Endothelial cell of umbilical vein (primary cell): Measurements from ENCODE around the gene PPP2R5B. TPM values are rescaled to one million over a fixed set of nuclear protein-coding genes. Genes with fewer than 3 reads are reported as not detected.

ENCODE experiments used
- BruUV-seq: library from RNA; stranded (reverse); fragments of 400-500 nt; replicated peaks from 2 replicates; lab custom pipeline; 2021; lab: Mats Ljungman, UMichigan
- CTCF ChIA-PET: fragments of 300-600, 350-600 bp; sonication (Branson Sonifier 250); formaldehyde crosslinking; loops from one replicate; lab custom pipeline; 2021; ENCODE audit warnings: antibody characterized with exemption, inconsistent platforms; lab: Charles Lee
- POLR2A ChIA-PET: fragments of 300-600, 350-600 bp; sonication (Branson Sonifier 250); formaldehyde crosslinking; loops from one replicate; lab custom pipeline; 2021; ENCODE audit warnings: antibody characterized with exemption, inconsistent platforms; lab: Charles Lee
- DNase-seq: peaks from one replicate; pipeline ENCODE4 v3.0.0-alpha.2; 2011; ENCODE audit warnings: low read depth, low spot score
- FAIRE-seq: peaks from 2 replicates; lab custom pipeline; 2011; peaks lifted over from hg19 to GRCh38; lab: Jason Lieb, UNC
- H2AFZ ChIP-seq: 2 replicates; pipeline ENCODE4 v1.6.0; 2012; ENCODE audit warnings: low read depth, low read length, control low read depth, inconsistent platforms
- H3K27ac ChIP-seq: 2 replicates; pipeline ENCODE4 v1.5.1; 2011; ENCODE audit warnings: low read depth, mild to moderate bottlenecking, control low read depth, low read length, moderate library complexity; ENCODE audit not compliant: insufficient read depth
- H3K27me3 ChIP-seq, 2 experiments: 2 replicates each; pipeline versions ENCODE4 v1.6.0 to v1.6.1; 2011; ENCODE audit warnings: low read length in 2 of 2, mixed read lengths in 1 of 2; ENCODE audit not compliant: control insufficient read depth in 2 of 2, insufficient read depth in 2 of 2
- H3K36me3 ChIP-seq, 2 experiments: 2 replicates in 1 of 2; 3 replicates in 1 of 2; pipeline ENCODE4 v1.5.1; 2011; ENCODE audit warnings: low read length in 2 of 2, mild to moderate bottlenecking in 1 of 2, moderate library complexity in 1 of 2; ENCODE audit not compliant: control insufficient read depth in 2 of 2, insufficient read depth in 2 of 2; ENCODE audit errors: extremely low read depth in 1 of 2
- H3K4me1 ChIP-seq: 3 replicates; pipeline ENCODE4 v1.5.1; 2011; ENCODE audit warnings: mild to moderate bottlenecking, low read length; ENCODE audit not compliant: control insufficient read depth, insufficient read depth; ENCODE audit errors: extremely low read depth
- H3K4me2 ChIP-seq: 2 replicates; pipeline ENCODE4 v1.6.1; 2011; ENCODE audit warnings: low read length, control low read depth, mixed read lengths; ENCODE audit not compliant: insufficient read depth
- H3K4me3 ChIP-seq, 3 experiments: fragments of 200-600 bp in 1 of 3; sonication (generic), shearing (Covaris generic) in 1 of 3; replicated peaks in 1 of 3; 2 replicates each; pipeline ENCODE4 v1.5.1; 2011 to 2016; ENCODE audit warnings: control low read depth in 3 of 3, low read length in 3 of 3, mild to moderate bottlenecking in 2 of 3, inconsistent platforms in 1 of 3, low read depth in 1 of 3, moderate library complexity in 1 of 3; ENCODE audit not compliant: insufficient read depth in 1 of 3
- H3K79me2 ChIP-seq: 2 replicates; pipeline ENCODE4 v1.6.0; 2012; ENCODE audit warnings: low read length, inconsistent platforms; ENCODE audit not compliant: control insufficient read depth, insufficient read depth
- H3K9ac ChIP-seq: replicated peaks from 2 replicates; pipeline ENCODE3; 2011; ENCODE audit warnings: low read length, control low read depth; ENCODE audit not compliant: insufficient read depth; ENCODE audit errors: extremely low read depth
- H3K9me1 ChIP-seq: replicated peaks from 3 replicates; pipeline ENCODE4 v1.6.0; 2011; ENCODE audit warnings: mild to moderate bottlenecking, low read length; ENCODE audit not compliant: control insufficient read depth, insufficient read depth; ENCODE audit errors: extremely low read depth
- H3K9me3 ChIP-seq: replicated peaks from 2 replicates; pipeline ENCODE4 v1.5.1; 2012; ENCODE audit warnings: low read length, inconsistent platforms; ENCODE audit not compliant: control insufficient read depth, insufficient read depth
- H4K20me1 ChIP-seq: replicated peaks from 2 replicates; pipeline ENCODE3; 2011; ENCODE audit warnings: mild to moderate bottlenecking, low read length; ENCODE audit not compliant: control insufficient read depth, insufficient read depth; ENCODE audit errors: extremely low read depth
- CTCF ChIP-seq, 2 donors: IDR thresholded peaks; 1 replicate in 1 of 2; 2 replicates in 1 of 2; pipeline ENCODE4 v1.5.1; 2011; ENCODE audit warnings: low read length in 2 of 2, mild to moderate bottlenecking in 2 of 2, moderate library complexity in 2 of 2, control low read depth in 1 of 2, inconsistent platforms in 1 of 2, low read depth in 1 of 2; ENCODE audit not compliant: insufficient read depth in 1 of 2; ENCODE audit errors: extremely low read depth in 1 of 2
- EZH2 ChIP-seq: IDR thresholded peaks from 2 replicates; pipeline ENCODE4 v1.6.1; 2012; ENCODE audit warnings: borderline replicate concordance, low read depth, mild to moderate bottlenecking, moderate library complexity, low read length, inconsistent platforms; ENCODE audit not compliant: severe bottlenecking
- FOS ChIP-seq: IDR thresholded peaks from 2 replicates; pipeline ENCODE4 v1.6.1; 2011; ENCODE audit warnings: mild to moderate bottlenecking, low read length, moderate library complexity, borderline replicate concordance; ENCODE audit not compliant: insufficient read depth
- GATA2 ChIP-seq: IDR thresholded peaks from 2 replicates; pipeline ENCODE4 v1.7.0; 2011; ENCODE audit warnings: low read depth, mild to moderate bottlenecking, moderate library complexity, mixed read lengths, low read length; ENCODE audit not compliant: insufficient read length, insufficient read depth
- JUN ChIP-seq: IDR thresholded peaks from 2 replicates; pipeline ENCODE4 v1.6.1; 2011; ENCODE audit warnings: borderline replicate concordance, low read depth; ENCODE audit not compliant: insufficient read length, insufficient read depth
- MYC ChIP-seq: IDR thresholded peaks from one replicate; pipeline ENCODE4 v1.6.1; 2011; ENCODE audit warnings: mild to moderate bottlenecking, low read depth, low read length
- POLR2A ChIP-seq: IDR thresholded peaks from 2 replicates; pipeline ENCODE4 v1.6.1; 2012; ENCODE audit warnings: low read depth, mild to moderate bottlenecking, control low read depth, low read length
- POLR2AphosphoS5 ChIP-seq: IDR thresholded peaks from 2 replicates; pipeline ENCODE4 v1.6.1; 2012; ENCODE audit warnings: low read depth, mild to moderate bottlenecking, control low read depth, low read length, moderate library complexity; ENCODE audit not compliant: insufficient read depth
- dilution Hi-C: fragments of 300-500 bp; cut with MboI; formaldehyde crosslinking; loops from one replicate; pipeline ENCODE4 v1.15.0; 2019; ENCODE audit warnings: low sequenced_read_pairs; ENCODE audit not compliant: extremely low pct_ligation_motif_present
- intact Hi-C: fragments of 100-400 bp; cut with micrococcal nuclease; formaldehyde crosslinking; loops from one replicate; pipeline ENCODE4 v1.10.0; 2022
- polyA plus RNA-seq, 4 experiments: library from polyadenylated mRNA; depleted of rRNA in 3 of 4; stranded (reverse) in 3 of 4; unstranded in 1 of 4; fragments of >200 nt; gene quantifications; 2 replicates each; pipeline versions ENCODE4 v1.2.1 to v1.2.3, GENCODE V29; 2011 to 2012; ENCODE audit warnings: missing spikeins in 1 of 4
- total RNA-seq: library from RNA; stranded (reverse); gene quantifications from 2 replicates; pipeline ENCODE4 v1.2.3, GENCODE V29; 2021
- TF ChIP-seq, protein P1 (sequence below): IDR thresholded peaks from 2 replicates; pipeline ENCODE4 v1.6.1; 2011; ENCODE audit not compliant: insufficient read depth, insufficient read length

PPP2R5B gene
- total and polyA plus RNA-seq, 2 donors (not counting 3 experiments of a cell fraction or from before 2014, with no cell fraction given): 17.6 to 17.8 TPM

GRCh38 chr11:64926689-64927088, 2.2 kb downstream of the PPP2R5B start:
- Histone ChIP-seq H3K9me3 (no peaks in the 10 kb centered on the region), H3K27me3 (no peaks in the 10 kb centered on the region), H3K27ac (no peak overlapping the region), H3K36me3 (peaks cover 3 to 22% of the 10 kb centered on the region in 2 experiments), H3K9me1 (no peaks in the 10 kb centered on the region), H2AFZ (no peak overlapping the region), H3K4me3 (no peak overlapping the region), H3K79me2 (no peaks in the 10 kb centered on the region), H3K4me1 (peaks cover 7% of the 10 kb centered on the region), H4K20me1 (no peaks in the 10 kb centered on the region), H3K9ac (no peak overlapping the region), H3K4me2 (no peak overlapping the region)
- dilution Hi-C loops (no loop called here), intact Hi-C loops (no loop called here)
- CTCF ChIA-PET: interaction anchor here (1.0 to 3.7 kb wide), 2 partner anchors 9 to 70 kb away, joined by 3 to 24 read pairs; partner anchors contain the start of gene BATF2
- TF ChIP-seq EZH2: no peak
- no peak for TF ChIP-seq JUN
- TF ChIP-seq POLR2AphosphoS5: no peak
- TF ChIP-seq POLR2A: no peak
- TF ChIP-seq, protein P1, sequence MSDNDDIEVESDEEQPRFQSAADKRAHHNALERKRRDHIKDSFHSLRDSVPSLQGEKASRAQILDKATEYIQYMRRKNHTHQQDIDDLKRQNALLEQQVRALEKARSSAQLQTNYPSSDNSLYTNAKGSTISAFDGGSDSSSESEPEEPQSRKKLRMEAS: no peak
- no peak for TF ChIP-seq MYC
- TF ChIP-seq FOS: no peak
- no peak for TF ChIP-seq GATA2
- no peak for TF ChIP-seq CTCF (IDR thresholded peaks at IDR 0.05; ENCODE audit: extremely low read depth in 1 of 2, insufficient read depth in 1 of 2, low read depth in 1 of 2, low read length in 2 of 2)
- BruUV-seq: no TSS peak
- POLR2A ChIA-PET: no interaction called here
- no peak for FAIRE-seq
- no peak for DNase-seq
